Motor neuron (in vitro differentiated cells): ENCODE results near the gene DNM1. TPM values are rescaled to one million over a fixed set of nuclear protein-coding genes. Genes with fewer than 3 reads are reported as not detected.

ENCODE experiments used
- ATAC-seq, 8 experiments: fragments of 200-7000 bp; cut with Tn5 transposase; replicated peaks in 6 of 8; 2 replicates each; pipeline ENCODE4 v1.8.0; 2021; ENCODE audit warnings: mild to moderate bottlenecking in 8 of 8, moderate library complexity in 8 of 8
- H3K27ac ChIP-seq, 2 donors: fragments of 250-450 bp; sonication (Bioruptor Pico); 2 replicates each; pipeline ENCODE4 v1.9.0; 2021; ENCODE audit warnings: antibody characterized with exemption in 2 of 2, mild to moderate bottlenecking in 2 of 2, moderate library complexity in 1 of 2
- H3K4me1 ChIP-seq, 2 donors: fragments of 250-450 bp; sonication (Bioruptor Pico); replicated peaks in 1 of 2; 2 replicates each; pipeline ENCODE4 v1.6.1; 2021; ENCODE audit warnings: antibody characterized with exemption in 2 of 2, mild to moderate bottlenecking in 2 of 2, moderate library complexity in 1 of 2
- H3K4me3 ChIP-seq, 5 donors: fragments of 250-450 bp; sonication (Bioruptor Pico); 2 replicates each; pipeline ENCODE4 v1.9.0; 2021; ENCODE audit warnings: antibody characterized with exemption in 5 of 5, mild to moderate bottlenecking in 5 of 5, moderate library complexity in 4 of 5
- WGBS, 10 experiments: fragments of 450-650 bp; shearing (Covaris generic); methylation state at CpG; one replicate each; pipeline ENCODE4 v1.0.0; 2022; 5-methylcytosine and 5-hydroxymethylcytosine counted together
- in situ Hi-C, 9 experiments: fragments of 400-800 bp; cut with MboI; loops; one replicate each; pipeline ENCODE4 v1.15.0; 2021; ENCODE audit warnings: low sequenced_read_pairs in 9 of 9, low pct_unique_long_range_greater_than_20kb in 2 of 9; ENCODE audit not compliant: unreplicated experiment in 9 of 9
- total RNA-seq, 8 experiments: library from RNA; unstranded; fragments of 300-600 nt; gene quantifications; 2 replicates each; pipeline versions ENCODE4 v1.2.3 to v1.2.4, GENCODE V29; 2022

DNM1 gene
- total RNA-seq, 8 experiments from 2014 or later = 5.5 to 56.9 (median 31.5) TPM

DNA sequence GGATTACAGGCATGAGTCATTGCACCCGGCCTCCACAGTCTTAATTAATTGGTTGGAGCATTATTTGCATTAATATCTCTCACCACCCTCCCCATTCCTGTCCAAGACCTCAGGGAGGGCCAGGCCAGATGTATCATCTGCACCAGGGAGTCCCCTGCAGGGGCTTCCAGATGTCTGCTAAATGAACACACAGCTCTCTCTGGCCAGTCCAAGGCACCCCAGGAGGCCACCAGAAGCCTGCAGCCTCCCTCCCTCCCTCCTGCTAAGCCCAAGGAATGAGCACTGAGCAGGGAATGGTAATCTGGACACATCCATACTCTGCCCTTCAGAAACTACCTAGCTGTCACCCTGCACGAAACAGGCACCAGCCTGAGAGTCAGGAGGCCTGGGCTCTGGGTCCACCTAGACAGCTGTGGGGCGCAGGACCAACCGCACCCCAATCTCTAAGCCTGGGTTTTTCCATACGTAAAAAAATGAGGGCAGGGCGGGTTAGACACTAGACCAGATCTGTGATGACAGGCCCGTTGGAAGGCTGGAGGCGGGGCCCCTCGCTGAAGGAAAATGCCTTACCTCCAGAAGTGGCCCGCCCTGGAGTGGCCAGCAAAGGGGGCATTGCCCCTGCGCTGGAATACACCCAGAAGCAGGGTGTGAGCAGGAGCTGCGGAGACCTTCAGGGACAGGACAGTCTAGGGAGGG, 20.1 kb upstream of the DNM1 start:
- H3K4me3 ChIP-seq = no peak overlapping the region
- H3K27ac ChIP-seq = no peak overlapping the region
- in situ Hi-C loops = no loop called here
- no peaks in the 10 kb centered on the region for H3K4me1 ChIP-seq
- ATAC-seq = peak in 6 of 8 experiments; percentile 7 to 84 (median 22)
- 0 to 100% (median 68%) methylated on average over 1 to 11 of the region's 12 CpGs; no CpG with 5 or more reads in 4 of the 10 experiments for WGBS, 10 experiments

DNA sequence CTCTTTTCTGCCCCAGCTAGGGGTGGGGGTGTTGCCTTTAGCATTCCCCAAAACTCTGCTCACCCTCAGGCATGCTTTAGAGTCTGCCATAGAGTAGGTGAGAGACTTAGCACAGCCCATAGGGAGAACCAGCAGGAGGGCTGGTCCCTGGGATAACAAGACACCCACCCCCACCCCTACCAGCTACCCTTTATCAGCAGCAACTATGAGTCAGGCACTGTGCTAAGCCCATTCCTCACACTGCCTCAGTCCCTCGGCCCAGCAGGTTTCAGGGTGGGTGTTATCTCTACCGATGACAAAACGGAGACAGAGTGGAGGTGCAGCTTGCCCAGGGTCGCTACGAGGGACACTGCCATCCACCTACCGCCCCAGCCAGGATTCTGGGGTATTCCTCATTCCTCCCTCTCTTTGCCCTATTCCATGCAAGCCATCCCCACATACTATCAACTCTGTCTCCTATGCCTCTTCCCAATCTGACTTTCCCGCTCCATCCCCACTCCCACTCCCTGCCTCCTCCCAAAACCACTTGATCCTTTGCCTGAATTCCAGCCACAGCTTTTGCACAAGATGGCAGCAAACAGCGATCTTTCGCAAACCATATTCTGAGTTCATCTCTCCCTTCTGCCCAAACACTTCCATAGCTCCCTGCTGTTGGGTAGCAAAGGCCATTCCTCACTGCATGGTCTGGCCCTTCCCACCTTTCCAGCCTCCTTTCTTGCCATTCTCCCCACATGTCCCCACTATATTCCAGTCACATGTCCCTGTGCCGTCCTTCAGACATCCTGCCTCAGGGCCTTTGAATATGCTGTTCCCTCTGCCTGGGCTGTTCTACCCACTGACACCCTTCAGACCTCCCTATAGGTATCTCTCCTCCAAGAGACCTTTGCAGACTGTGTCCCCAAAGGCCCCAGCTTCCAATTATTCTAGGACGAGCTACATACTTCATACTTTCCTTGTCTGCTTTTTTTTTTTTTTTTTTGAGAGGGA, 16.9 kb upstream of the DNM1 start:
- Histone ChIP-seq H3K4me3 (no peak overlapping the region), H3K27ac (no peak overlapping the region), H3K4me1 (peaks cover 4 to 7% of the 10 kb centered on the region in 2 donors)
- in situ Hi-C loops = no loop called here
- WGBS, 10 experiments = 81 to 100% (median 95%) methylated on average over 1 to 7 of the region's 11 CpGs; no CpG with 5 or more reads in 3 of the 10 experiments
- peak in 1 of 8 experiments; percentile 4 for ATAC-seq

DNA sequence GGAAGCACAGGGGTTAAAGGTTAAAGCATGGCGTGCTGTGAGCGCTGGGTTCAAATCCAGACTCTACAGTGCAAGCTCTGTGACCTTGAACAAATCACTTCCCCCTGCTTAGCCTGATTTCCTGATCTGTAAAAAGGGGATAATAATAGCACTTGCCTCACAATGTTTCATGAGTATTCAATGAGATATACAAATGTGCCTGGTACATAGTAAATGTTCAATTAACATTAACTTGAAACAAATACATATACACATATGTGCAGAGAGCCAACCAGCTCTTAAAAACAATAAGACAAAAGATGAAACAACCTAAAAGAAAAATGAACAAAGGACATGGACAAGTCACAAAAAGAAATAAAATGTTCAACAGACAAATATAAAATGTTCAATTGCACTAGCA, 15.8 kb upstream of the DNM1 start:
- no peak overlapping the region for H3K27ac ChIP-seq
- H3K4me1 ChIP-seq = peaks cover 7 to 8% of the 10 kb centered on the region in 2 donors
- ATAC-seq = no peak
- H3K4me3 ChIP-seq = no peak overlapping the region
- 79 to 100% (median 100%) methylated on average over 1 to 2 of the region's 2 CpGs; no CpG with 5 or more reads in 5 of the 10 experiments for WGBS, 10 experiments
- in situ Hi-C loops = no loop called here

DNA sequence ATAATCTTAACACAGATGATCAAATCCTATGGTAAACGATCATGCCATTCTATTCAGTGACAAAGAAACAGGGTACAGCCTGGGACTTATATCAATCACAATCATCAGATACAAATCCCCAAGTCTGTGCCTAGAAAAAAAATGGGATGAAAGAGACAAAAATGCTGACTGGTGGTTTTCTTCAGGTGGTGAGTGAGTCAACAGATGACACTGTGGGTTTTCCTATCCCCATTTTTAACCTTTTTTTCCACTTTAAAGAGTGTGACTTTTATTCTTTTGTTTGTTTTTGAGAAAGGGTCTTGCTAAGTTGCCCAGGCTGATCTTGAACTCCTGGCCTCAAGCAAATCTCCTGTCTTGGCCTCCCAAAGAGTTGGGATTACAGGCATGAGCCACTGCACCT, 15.0 kb upstream of the DNM1 start:
- Histone ChIP-seq H3K27ac (no peak overlapping the region), H3K4me3 (no peak overlapping the region), H3K4me1 (peaks cover 9 to 14% of the 10 kb centered on the region in 2 donors)
- in situ Hi-C loops = no loop called here
- no peak for ATAC-seq
- 25 to 100% (median 88%) methylated on average over 1 of the region's 1 CpG; no CpG with 5 or more reads in 2 of the 10 experiments for WGBS, 10 experiments

DNA sequence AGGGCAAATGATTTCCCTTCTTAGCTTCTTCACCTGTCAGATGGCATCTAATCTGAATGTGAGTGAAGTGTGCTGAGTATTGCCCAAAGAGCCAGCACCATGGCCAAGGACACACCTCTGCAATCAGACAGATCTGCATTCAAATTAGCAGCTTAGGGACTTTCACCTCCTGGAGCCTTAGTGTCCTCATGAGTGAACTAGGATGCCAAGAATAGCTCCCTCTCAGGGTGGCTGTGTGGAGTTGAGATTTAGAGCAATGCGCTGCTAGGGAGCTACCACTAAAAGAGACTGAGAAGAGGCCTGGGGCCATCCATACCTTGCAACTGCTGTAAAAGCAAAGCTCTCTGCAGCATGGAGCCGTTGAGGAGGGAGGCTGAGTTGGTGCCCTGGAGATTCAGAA, 13.2 kb upstream of the DNM1 start:
- Histone ChIP-seq H3K4me3 (peak overlapping the region in 1 of 5 donors; percentile 79), H3K27ac (no peak overlapping the region), H3K4me1 (peaks cover 11 to 15% of the 10 kb centered on the region in 2 donors)
- WGBS, 10 experiments = 71 to 100% (median 92%) methylated on average over 1 to 2 of the region's 2 CpGs; no CpG with 5 or more reads in 5 of the 10 experiments
- no peak for ATAC-seq
- in situ Hi-C loops = no loop called here

DNA sequence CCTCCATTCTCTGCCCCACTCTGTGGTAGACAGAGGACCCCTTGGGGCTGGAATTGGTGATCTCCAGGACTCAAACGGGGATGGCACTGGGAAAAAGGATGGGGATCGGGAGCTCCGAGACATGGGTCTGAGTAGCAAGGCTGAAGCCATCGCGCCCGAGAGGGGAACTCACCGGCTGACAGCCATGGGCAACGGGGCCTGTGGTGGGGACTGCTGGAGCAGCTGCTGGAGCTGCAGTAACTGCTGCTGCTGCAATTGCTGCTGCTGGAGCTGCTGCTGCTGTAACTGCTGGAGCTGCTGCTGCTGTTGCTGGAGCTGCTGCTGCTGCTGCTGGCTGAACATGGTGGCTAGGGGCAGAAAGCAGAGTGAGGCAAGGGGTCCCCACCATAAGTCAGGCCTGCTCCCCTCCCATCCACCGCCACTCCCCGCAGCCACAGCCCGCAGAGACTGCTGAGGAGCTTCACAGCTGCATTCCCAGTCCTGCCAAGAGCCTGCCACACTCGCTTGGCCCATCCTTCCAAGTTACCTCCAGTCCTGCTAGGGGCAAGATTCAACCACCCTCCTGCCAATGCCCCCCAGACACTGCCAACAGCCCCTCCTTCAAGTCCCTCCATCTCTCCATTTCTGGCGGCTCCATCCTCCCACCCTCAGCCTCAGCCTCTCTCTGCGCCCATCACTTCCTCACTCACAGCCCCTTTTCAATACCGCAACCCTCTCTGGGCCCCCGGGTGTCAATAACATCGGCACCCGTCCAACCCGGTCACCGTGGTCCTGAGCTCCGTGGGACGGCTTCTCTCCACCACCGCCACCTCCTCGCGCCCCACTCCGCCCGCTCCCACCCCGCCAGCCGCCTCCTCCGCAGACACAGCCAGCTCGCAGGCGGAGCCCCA, 12.4 kb upstream of the DNM1 start:
- Histone ChIP-seq H3K4me1 (peaks cover 11 to 15% of the 10 kb centered on the region in 2 donors), H3K27ac (peak overlapping the region; percentile 90 to 92), H3K4me3 (peak overlapping the region; percentile 79 to 100 (median 96))
- in situ Hi-C loops = no loop called here
- 0 to 61% (median 0%) methylated on average over 1 to 9 of the region's 32 CpGs; no CpG with 5 or more reads in 5 of the 10 experiments for WGBS, 10 experiments
- ATAC-seq = peak in 7 of 8 experiments; percentile 3 to 51 (median 29)

DNA sequence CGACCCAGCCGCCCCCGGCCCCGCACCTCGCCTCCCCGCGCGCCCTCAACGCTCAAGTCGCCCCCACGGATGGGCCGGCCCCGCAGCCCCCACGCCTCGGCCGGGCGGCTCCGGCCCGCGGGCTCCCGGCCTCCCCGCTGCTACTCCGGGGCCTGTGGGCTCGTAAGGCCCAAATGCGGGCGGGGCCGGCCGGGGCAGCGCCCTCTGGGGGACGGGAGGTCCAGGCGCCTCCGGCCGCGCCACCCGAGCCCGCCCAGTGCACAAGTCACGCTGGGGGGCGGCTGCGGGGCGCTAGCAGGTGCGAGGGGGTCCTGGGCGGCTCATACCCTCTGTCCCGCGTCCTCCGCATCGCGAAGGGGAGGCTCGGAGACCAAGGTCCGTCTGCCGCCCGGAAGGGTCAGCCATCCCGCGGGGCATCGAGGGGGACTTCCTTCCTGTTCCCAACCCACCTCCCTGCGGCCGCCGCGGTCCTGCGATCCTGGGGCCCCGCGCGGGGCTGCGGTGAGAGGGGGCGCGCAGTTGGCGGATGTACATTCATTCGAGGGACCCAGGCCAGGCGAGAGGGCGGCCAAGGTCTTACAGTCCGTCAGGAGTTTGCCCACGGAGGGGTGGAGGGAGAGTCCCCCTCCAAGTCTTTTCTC, 11.7 kb upstream of the DNM1 start, which contains the start of gene CIZ1:
TSS of gene CIZ1 (minus strand) at position 167 of the 641 bp plus-strand sequence. CDS start 715 bp downstream, outside the sequence.
- peak; percentile 58 to 92 (median 83) for ATAC-seq
- Histone ChIP-seq H3K4me3 (peak within 1 kb of the TSS; percentile 79 to 100 (median 96)), H3K4me1 (peaks cover 11 to 15% of the 10 kb centered on the region in 2 donors), H3K27ac (peak within 1 kb of the TSS; percentile 90 to 92)
- in situ Hi-C loops = no loop called here
- 0 to 6% (median 0%) methylated on average over 2 to 10 of the region's 71 CpGs; no CpG with 5 or more reads in 5 of the 10 experiments for WGBS, 10 experiments

DNA sequence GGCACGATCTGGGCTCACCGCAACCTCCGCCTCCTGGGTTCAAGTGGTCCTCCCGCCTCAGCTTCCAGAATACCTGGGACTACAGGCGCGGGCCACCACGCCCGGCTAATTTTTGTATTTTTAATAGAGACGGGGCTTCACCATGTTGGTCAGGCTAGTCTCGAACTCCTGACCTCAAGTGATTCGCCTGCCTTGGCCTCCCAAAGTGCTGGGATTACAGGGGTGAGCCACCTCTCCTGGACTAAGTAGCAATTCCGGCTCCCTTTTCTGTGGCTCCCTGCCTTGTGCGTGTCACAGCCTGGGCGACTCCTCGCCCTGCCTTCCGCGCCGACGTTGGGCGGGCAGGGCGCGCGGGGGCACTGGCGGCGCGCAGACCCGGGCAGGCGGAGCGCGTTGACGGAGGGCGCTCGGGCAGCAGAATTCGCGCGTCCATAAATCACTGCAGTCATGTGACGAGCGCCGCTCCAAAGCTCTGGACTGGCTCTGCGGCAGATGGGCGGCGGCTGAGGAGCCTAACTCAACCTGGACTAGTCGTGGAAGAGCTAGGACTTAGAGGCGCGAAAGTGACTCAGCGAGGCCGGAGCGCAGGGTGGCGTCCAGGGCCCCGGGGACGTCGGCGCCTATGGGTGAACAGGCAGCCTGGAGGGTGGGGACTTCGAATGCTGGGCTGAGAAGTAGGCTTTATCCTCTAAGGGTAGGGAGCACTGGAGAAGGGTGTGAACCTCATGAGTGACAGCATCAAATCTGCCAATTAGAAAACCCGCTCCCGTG, 10.4 kb upstream of the DNM1 start:
- peak; percentile 34 to 87 (median 76) for ATAC-seq
- H3K4me3 ChIP-seq = peak overlapping the region; percentile 5 to 79 (median 11)
- peaks cover 11 to 15% of the 10 kb centered on the region in 2 donors for H3K4me1 ChIP-seq
- H3K27ac ChIP-seq = peak overlapping the region; percentile 57 to 92
- in situ Hi-C loops = no loop called here
- WGBS, 10 experiments = 8 to 80% (median 43%) methylated on average over 2 to 22 of the region's 56 CpGs; no CpG with 5 or more reads in 1 of the 10 experiments

DNA sequence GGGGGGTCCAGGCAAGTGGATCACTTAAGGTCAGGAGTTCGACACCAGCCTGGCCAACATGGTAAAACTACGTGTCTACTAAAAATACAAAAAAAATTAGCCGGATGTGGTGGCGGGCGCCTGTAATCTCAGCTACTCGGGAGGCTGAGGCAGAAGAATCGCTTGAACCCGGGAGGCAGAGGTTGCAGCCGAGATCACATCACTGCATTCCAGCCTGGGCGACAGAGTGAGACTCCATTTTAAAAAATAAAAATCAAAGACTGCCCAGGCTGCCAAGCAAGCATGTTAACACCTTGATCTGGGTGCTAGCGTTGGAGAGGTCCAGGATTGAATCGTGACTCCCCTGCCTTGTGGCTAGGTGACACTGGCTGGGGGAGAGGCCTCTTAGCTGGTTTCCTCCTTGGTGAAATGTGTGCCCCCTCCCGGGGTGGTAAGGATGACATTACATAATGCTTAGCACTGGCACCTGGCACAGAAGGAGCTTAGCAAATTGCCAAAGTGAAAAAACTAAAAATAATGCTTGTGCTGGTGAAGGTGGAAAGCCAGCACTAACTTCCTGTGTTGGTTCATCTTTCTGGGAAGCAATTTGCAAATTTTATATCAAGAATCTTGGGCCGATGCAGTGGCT, 9.6 kb upstream of the DNM1 start:
- no peak for ATAC-seq
- peak overlapping the region; percentile 40 to 72 for H3K27ac ChIP-seq
- in situ Hi-C loops = no loop called here
- WGBS, 10 experiments = 60 to 93% (median 81%) methylated on average over 1 to 13 of the region's 14 CpGs; no CpG with 5 or more reads in 1 of the 10 experiments
- H3K4me3 ChIP-seq = no peak overlapping the region
- peaks cover 11 to 15% of the 10 kb centered on the region in 2 donors for H3K4me1 ChIP-seq

DNA sequence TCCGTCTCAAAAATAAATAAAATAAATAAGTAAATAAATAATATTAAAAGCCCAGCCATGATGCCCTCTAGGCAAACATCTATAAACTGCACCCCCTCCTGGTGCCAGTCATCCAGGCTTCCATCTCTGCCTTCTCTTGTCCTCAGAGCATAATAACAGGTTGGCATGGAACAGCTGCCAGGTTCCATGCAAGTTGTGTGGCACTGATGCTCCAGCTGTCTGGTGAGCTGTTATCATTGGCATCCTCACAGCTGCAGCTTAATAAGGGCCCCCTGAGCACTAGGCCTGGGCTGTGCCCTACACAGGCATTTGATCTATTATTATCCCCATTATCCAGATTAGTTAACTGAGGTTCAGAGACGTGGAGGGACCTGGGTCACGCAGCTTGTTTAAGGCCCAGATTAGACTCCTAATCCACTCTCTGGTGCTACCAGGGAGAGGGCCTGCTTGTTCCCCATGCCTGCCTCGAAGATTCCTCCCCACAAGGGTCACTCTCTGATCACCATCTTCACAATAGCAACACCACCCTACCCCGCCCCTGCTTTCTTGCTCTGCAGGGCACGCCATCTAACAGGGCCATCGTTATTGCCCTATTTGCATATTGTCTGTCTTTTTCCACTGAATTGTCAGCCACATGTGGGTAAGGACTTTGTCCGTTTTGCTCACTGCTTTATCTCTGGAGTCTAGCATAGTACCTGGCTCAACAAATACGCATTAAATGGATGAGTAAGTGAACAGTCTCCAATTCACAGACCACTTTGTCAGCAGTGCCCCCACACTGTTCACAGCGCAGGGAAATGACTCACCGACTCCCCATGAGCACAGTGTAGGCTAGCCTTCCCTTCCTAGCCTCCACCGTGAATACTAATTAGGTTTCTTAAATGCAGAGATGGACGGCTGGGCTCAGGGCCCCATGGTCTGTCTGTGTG, 1.5 kb upstream of the DNM1 start:
- H3K4me3 ChIP-seq = no peak overlapping the region
- WGBS, 10 experiments = 52 to 100% (median 63%) methylated on average over 1 to 13 of the region's 13 CpGs; no CpG with 5 or more reads in 2 of the 10 experiments

More for the DNA sequence above, 1.5 kb upstream of the DNM1 start:
- Histone ChIP-seq H3K4me1 (peaks cover 0 to 6% of the 10 kb centered on the region in 2 donors), H3K27ac (no peak overlapping the region)
- ATAC-seq = no peak
- in situ Hi-C loops = no loop called here
